ENCODE results near the gene PDCL2. TPM values are rescaled to one million over a fixed set of nuclear protein-coding genes. Genes with fewer than 3 reads are reported as not detected.

The PDCL2 gene
- total and polyA plus RNA-seq, 2 of the 8 experiments (the other 6 are each of a cell fraction or from before 2014, with no cell fraction given): not detected

DNA sequence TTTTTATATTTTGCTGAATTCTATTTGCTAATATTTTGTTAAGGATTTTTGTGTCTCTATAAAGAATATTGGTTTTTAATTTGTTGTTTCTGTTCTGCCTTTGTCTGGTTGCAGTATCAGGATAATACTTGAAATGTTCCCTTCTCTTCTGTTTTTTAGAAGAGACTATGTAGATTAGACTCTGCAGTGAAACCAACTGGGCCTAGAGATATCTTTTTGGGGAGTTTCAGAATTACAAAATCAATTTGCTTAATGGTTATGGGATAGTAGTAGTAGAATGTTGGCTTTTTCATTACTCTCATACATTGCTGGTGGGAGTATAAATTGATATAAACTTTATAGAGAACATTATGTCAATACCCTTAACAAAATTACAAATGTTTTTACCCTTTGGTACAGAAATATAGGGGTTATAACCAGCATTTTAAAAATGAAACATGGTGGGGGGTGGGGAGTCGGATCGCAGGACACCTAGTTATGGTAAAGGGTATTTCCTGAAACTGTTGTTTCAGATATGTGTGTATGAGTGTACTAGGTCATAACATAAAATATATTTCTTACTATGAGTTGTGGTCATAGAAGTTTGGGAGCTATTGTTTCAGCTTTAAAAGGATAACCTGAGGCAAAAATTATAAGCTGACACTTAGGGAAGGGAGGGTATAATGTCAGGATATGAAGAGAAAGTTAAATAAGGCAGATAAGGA is 74.4 kb downstream of the PDCL2 start (continued):
- no peak for TF ChIP-seq CHD7 (IDR thresholded peaks at IDR 0.05; ENCODE audit: insufficient replicate concordance, low read length)
- TF ChIP-seq CBX8 (IDR thresholded peaks at IDR 0.05; ENCODE audit: borderline replicate concordance, low read depth, low read length): no peak
- TF ChIP-seq POLR2A (IDR thresholded peaks at IDR 0.05; ENCODE audit: control extremely low read depth in 1 of 2, low read depth in 2 of 2, low read length in 2 of 2): no peak
- no peak for TF ChIP-seq BACH1 (IDR thresholded peaks at IDR 0.05; ENCODE audit: low read length)
- no peak for TF ChIP-seq RAD21 (IDR thresholded peaks at IDR 0.05 in 1 of 2, conservative IDR thresholded peaks at IDR 0.05 in 1 of 2; ENCODE audit: low read depth in 2 of 2, low read length in 2 of 2)
- no peak for TF ChIP-seq RXRA (IDR thresholded peaks at IDR 0.05; ENCODE audit: insufficient read depth, low read depth, low read length)
- TF ChIP-seq TAF7 (optimal IDR thresholded peaks at IDR 0.05; ENCODE audit: borderline replicate concordance, low read depth, low read length): no peak
- no peak for TF ChIP-seq TEAD4 (IDR thresholded peaks at IDR 0.05; ENCODE audit: low read depth, low read length)

Data from H1 (cell line).